Nasal cavity respiratory epithelium epithelial cell of viscerocranial mucosa (primary cell): Measurements from ENCODE around the gene ZKSCAN8. TPM values are rescaled to one million over a fixed set of nuclear protein-coding genes. Genes with fewer than 3 reads are reported as not detected.

Experiments
- total RNA-seq: library from RNA; depleted of rRNA; stranded (reverse); fragments of >200 nt; gene quantifications from 2 replicates; pipeline ENCODE4 v1.2.3, GENCODE V29; 2014

Gene ZKSCAN8
- total RNA-seq = 7.2 and 15.9 TPM in 2 replicates

DNA sequence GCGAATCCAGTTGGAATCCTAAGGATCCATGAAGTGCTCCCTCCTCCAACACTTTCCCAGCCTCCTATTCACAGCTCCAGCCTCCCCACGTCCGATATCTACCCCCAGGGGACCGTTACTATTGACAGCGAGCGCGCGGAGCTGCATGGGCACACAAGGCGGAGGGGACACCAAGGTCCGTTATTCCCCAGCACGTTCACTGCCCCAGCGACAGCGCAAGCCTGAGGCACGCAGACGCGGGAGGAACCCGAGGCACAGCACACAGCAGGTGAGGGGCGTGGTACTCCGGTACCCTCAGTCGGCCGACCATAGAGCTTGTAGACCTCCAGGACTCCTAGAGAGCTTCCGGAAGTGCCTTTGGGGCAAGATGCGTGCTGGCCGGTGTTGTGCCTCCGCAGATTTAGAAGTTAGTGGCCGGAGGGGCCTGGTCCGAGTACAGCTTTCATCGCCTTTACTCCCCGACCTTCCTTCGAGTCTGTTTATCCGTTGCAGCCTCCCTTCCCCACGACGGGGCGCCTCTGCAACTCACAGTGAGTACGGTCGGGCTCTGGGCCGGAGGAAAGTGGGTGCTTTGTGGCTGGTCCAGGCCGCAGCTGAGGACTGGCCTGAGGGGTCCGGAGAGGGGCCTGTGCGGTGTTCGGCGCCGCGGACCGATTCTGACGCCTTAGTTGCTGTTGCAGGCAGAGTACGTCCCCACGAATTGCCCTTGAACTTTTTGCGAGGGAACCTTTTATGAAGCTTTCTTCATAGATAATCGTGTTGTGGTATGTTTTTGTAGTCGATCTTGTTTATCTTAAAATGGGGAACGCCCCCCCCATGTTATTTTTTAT lies at the start of gene ZKSCAN8:
Gene ZKSCAN8 (plus strand): TSS at position 384 of the 830 bp plus-strand sequence. CDS start 6,525 bp downstream, outside the sequence.

DNA sequence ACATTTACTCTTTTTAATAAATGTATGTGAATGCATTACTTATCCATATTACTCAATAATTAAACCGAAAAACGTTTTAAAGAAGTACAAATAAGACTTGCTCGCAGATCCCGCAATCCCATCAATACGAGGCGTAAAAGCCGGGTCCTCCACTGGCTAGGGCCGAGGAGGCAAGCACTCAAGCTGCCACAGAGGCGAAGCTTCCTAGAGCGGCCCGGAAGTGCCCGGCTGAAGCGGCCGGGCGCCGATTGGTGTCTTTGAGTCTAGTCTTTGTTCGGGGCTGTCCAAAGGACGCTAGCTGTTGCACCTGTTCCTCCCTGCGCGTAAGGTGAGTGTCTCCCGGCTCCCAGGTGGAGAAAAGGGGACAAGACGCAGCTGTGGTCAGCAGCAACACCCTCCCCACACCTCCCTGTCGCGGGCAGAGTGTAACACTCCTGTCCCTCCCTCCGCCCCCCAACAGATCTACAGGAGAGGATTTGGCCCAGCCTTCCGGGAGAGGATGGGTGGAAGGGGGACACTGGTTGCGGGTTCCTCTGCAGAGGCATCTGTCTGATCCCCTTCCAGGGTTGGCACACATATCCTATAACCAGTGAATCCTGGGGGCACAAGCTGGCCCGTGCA lies 17.2 kb upstream of the ZKSCAN8 start, which contains the start of gene ZSCAN16:
Gene ZSCAN16 (plus strand): TSS at position 260 of the 621 bp plus-strand sequence. CDS start 835 bp downstream, outside the sequence.

Other genes starting within 250 kb of the ZKSCAN8 start
- not detected in 2 replicates for gene OR2B2, start 229.5 kb upstream of the ZKSCAN8 start, total RNA-seq
- gene OR2B6, start 184.6 kb upstream of the ZKSCAN8 start, total RNA-seq = not detected in 2 replicates
- 3.6 and 7.5 TPM in 2 replicates for gene ZNF165, start 61.3 kb upstream of the ZKSCAN8 start, total RNA-seq
- gene ZSCAN16, start 17.3 kb upstream of the ZKSCAN8 start, total RNA-seq = 5.6 and 10.3 TPM in 2 replicates
- 9.9 and 16.6 TPM in 2 replicates for gene ZSCAN9, start 83.4 kb downstream of the ZKSCAN8 start, total RNA-seq
- gene ZKSCAN4, start 110.4 kb downstream of the ZKSCAN8 start, total RNA-seq = 3.8 and 5.8 TPM in 2 replicates
- gene NKAPL, start 117.4 kb downstream of the ZKSCAN8 start, total RNA-seq = 1.9 and 3.1 TPM in 2 replicates
- 6.2 and 10.8 TPM in 2 replicates for gene ZSCAN26, start 125.3 kb downstream of the ZKSCAN8 start, total RNA-seq
- gene PGBD1, start 139.7 kb downstream of the ZKSCAN8 start, total RNA-seq = 2.1 and 3.7 TPM in 2 replicates
- gene ZSCAN31, start 194.3 kb downstream of the ZKSCAN8 start, total RNA-seq = 24.9 and 64.0 TPM in 2 replicates
- 3.1 and 6.5 TPM in 2 replicates for gene ZKSCAN3, start 208.1 kb downstream of the ZKSCAN8 start, total RNA-seq